ENCODE measurements around the gene GRIK4. TPM values are rescaled to one million over a fixed set of nuclear protein-coding genes. Genes with fewer than 3 reads are reported as not detected.

Gene GRIK4
- total RNA-seq, 3 donors from 2014 or later = 0.36 to 0.51 TPM; not detected in 1

- TF ChIP-seq CTCF (IDR thresholded peaks at IDR 0.05) = no peak
- H3K9me3 ChIP-seq = no peaks in the 10 kb centered on the region
- no peak overlapping the region for H3K4me3 ChIP-seq
- ATAC-seq = no peak
- no peak for DNase-seq
- H3K36me3 ChIP-seq (ENCODE audit: low read depth) = no peaks in the 10 kb centered on the region
- intact Hi-C loops (cut with DNase I, micrococcal nuclease) = no loop called here
- H3K4me1 ChIP-seq (ENCODE audit: low read depth) = no peaks in the 10 kb centered on the region
These were observed 341.9 kb downstream of the GRIK4 start for GRCh38 chr11:120853435-120853834.

DNA sequence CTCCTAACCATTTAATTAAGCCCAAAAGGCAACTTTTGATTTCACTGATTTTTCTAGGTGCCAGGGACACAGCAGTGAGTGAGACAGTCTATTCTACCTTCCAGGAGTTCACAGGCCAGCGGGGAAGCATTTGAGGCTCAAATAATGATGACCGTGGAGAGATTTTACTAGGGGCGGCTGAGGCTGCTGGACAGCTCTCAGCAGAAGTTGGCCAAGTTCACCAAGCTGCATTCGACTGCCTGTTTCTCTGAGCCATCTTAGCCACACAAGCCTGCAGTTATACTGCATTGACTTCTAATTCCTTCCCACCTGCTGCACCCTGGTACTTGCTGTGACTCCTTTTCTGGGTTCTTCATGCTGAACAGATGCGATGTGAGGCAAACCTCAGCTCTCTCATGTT is 343.4 kb downstream of the GRIK4 start:
- no peak for TF ChIP-seq CTCF (IDR thresholded peaks at IDR 0.05)
- no peaks in the 10 kb centered on the region for H3K36me3 ChIP-seq (ENCODE audit: low read depth)

DNA sequence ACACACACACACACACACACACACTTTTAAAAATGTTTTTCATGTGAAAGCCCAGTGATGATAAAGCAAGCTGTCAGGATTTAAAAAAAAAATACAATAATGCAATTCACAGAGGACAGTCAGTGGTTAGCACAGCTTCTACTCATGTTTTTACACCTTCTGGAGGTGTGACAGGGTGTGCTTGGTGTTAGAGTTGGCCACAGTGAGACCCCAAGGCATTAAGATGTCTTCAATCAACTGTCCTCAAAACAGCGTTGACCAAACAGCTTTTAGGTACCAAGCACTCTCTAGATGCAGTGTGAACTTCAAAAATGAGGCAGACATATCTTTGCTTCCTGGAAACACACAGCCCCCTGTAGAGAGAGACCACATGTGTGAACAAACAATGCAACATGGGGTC is 346.0 kb downstream of the GRIK4 start:
- Histone ChIP-seq H3K36me3 (ENCODE audit: low read depth) (no peaks in the 10 kb centered on the region), H3K4me3 (no peak overlapping the region), H3K9me3 (no peaks in the 10 kb centered on the region), H3K4me1 (ENCODE audit: low read depth) (no peaks in the 10 kb centered on the region)
- ATAC-seq (no peak), DNase-seq (no peak)
- TF ChIP-seq CTCF (IDR thresholded peaks at IDR 0.05) = no peak
- intact Hi-C loops (cut with DNase I, micrococcal nuclease) = no loop called here

More for the DNA sequence above, 343.4 kb downstream of the GRIK4 start:
- no peak overlapping the region for H3K4me3 ChIP-seq
- DNase-seq = no peak
- H3K9me3 ChIP-seq = no peaks in the 10 kb centered on the region
- ATAC-seq = no peak
- H3K4me1 ChIP-seq (ENCODE audit: low read depth) = no peaks in the 10 kb centered on the region
- intact Hi-C loops (cut with DNase I, micrococcal nuclease) = no loop called here

DNA sequence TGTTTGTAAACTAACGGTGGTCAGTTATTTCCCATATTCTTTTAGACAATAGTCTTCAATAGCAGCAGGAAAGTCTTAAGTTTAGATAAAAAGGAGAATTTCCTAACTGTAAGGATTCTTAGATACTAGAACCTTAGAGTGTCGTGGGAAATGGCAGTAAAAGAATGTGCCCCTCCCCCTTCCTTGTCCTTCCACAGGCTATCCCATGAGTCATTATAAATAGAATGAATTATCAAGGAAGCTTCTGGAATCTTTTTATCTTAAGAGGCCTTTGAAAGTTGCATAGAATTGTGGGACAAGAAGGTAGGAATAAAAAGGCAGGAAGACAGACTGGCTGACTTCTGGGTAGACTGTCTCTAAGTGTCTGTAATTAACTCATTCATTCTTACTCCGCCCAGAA is 347.2 kb downstream of the GRIK4 start:
- H3K4me3 ChIP-seq = no peak overlapping the region
- TF ChIP-seq CTCF (IDR thresholded peaks at IDR 0.05) = no peak
- intact Hi-C loops (cut with DNase I, micrococcal nuclease) = no loop called here
- no peaks in the 10 kb centered on the region for H3K9me3 ChIP-seq
- ATAC-seq (no peak), DNase-seq (no peak)
- H3K4me1 ChIP-seq (ENCODE audit: low read depth) = no peaks in the 10 kb centered on the region
- no peaks in the 10 kb centered on the region for H3K36me3 ChIP-seq (ENCODE audit: low read depth)

GRCh38 chr11:120859552-120860295 is 348.2 kb downstream of the GRIK4 start:
- no peak overlapping the region for H3K4me3 ChIP-seq
- no peaks in the 10 kb centered on the region for H3K4me1 ChIP-seq (ENCODE audit: low read depth)
- intact Hi-C loops (cut with DNase I, micrococcal nuclease) = no loop called here
- no peak for TF ChIP-seq CTCF (IDR thresholded peaks at IDR 0.05)
- H3K9me3 ChIP-seq = no peaks in the 10 kb centered on the region
- ATAC-seq = no peak
- no peak for DNase-seq
- H3K36me3 ChIP-seq (ENCODE audit: low read depth) = no peaks in the 10 kb centered on the region

Measured in mucosa of descending colon (tissue), 3 donors.